H1 (cell line): ENCODE data around the gene ACBD6.

Experiments used
- BRCA1 ChIP-seq: IDR thresholded peaks from 2 replicates; pipeline ENCODE4 v1.6.1; 2012; ENCODE audit warnings: low read depth, low read length, improper control_type of control experiment
- CHD1 ChIP-seq: IDR thresholded peaks from 2 replicates; pipeline ENCODE4 v1.6.1; 2012; ENCODE audit warnings: low read depth, low read length, improper control_type of control experiment
- POLR2A ChIP-seq, 2 experiments: IDR thresholded peaks; 1 replicate in 1 of 2; 2 replicates in 1 of 2; pipeline ENCODE4 v1.6.1; 2011; ENCODE audit warnings: low read depth in 2 of 2, low read length in 2 of 2, mild to moderate bottlenecking in 2 of 2; ENCODE audit errors: control extremely low read depth in 1 of 2
- POLR2AphosphoS5 ChIP-seq: IDR thresholded peaks from 2 replicates; pipeline ENCODE4 v1.6.1; 2011; ENCODE audit warnings: low read depth, low read length
- SIN3A ChIP-seq, 2 experiments: IDR thresholded peaks in 1 of 2; conservative IDR thresholded peaks in 1 of 2; 2 replicates each; pipeline ENCODE4 v1.6.1; 2011 to 2012; ENCODE audit warnings: low read length in 2 of 2, improper control_type of control experiment in 1 of 2, low read depth in 1 of 2, mild to moderate bottlenecking in 1 of 2
- SUZ12 ChIP-seq: fragments of 200-600 bp; sonication (generic); IDR thresholded peaks from 2 replicates; pipeline ENCODE4 v1.6.1; 2012; ENCODE audit warnings: mild to moderate bottlenecking, inconsistent platforms, low read length, moderate library complexity, mixed read lengths
- TAF7 ChIP-seq: optimal IDR thresholded peaks from 2 replicates; pipeline ENCODE3; 2011; ENCODE audit warnings: low read depth, mild to moderate bottlenecking, inconsistent platforms, low read length, moderate library complexity, borderline replicate concordance
- TBP ChIP-seq: IDR thresholded peaks from 2 replicates; pipeline ENCODE4 v1.6.1; 2011; ENCODE audit warnings: low read depth, low read length, improper control_type of control experiment
- TF ChIP-seq, protein P1 (sequence below), 3 experiments: IDR thresholded peaks; 1 replicate in 2 of 3; 2 replicates in 1 of 3; pipeline versions ENCODE4 v1.5.1 to v1.6.1; 2011; ENCODE audit warnings: low read length in 3 of 3, mild to moderate bottlenecking in 3 of 3, inconsistent platforms in 2 of 3, low read depth in 1 of 3, moderate library complexity in 1 of 3; ENCODE audit not compliant: insufficient read depth in 1 of 3; ENCODE audit errors: control extremely low read depth in 1 of 3
- TF ChIP-seq, protein P2 (sequence below): IDR thresholded peaks from 2 replicates; pipeline ENCODE4 v1.6.1; 2012; ENCODE audit warnings: inconsistent platforms

DNA sequence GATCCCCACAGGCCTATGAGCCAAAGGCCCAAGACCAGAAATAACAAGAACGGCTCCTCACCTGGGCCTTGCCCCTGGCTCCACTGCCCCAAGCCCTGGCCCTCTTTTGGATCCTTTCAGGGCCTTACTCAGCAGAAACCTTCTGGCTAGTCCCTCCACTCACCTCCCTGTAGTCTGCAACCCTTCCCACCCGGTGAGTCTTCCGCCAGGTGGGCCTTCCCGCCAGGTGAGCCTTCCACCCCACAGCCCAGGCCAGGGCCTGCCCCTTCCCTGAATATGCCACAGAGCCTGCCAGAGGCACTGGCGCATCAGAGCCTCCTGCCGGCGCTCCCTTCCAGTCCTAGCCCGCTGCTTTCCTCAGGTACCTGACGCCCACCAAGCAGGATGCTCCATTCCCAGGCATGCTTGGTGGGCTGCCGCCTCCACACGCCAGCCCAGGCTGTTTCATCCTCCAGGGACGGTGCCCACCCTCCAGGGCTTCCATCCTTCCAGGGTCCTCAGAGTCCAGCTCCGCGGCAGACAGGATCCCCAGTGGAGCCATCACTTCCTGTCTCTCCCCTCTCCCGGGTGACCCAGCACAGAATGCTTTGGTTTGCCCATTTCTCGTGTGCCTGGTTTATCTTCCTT is 251.4 kb downstream of the ACBD6 start:
- TF ChIP-seq TBP = no peak
- no peak for TF ChIP-seq TAF7
- TF ChIP-seq, protein P1, sequence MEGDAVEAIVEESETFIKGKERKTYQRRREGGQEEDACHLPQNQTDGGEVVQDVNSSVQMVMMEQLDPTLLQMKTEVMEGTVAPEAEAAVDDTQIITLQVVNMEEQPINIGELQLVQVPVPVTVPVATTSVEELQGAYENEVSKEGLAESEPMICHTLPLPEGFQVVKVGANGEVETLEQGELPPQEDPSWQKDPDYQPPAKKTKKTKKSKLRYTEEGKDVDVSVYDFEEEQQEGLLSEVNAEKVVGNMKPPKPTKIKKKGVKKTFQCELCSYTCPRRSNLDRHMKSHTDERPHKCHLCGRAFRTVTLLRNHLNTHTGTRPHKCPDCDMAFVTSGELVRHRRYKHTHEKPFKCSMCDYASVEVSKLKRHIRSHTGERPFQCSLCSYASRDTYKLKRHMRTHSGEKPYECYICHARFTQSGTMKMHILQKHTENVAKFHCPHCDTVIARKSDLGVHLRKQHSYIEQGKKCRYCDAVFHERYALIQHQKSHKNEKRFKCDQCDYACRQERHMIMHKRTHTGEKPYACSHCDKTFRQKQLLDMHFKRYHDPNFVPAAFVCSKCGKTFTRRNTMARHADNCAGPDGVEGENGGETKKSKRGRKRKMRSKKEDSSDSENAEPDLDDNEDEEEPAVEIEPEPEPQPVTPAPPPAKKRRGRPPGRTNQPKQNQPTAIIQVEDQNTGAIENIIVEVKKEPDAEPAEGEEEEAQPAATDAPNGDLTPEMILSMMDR (IDR thresholded peaks at IDR 0.05; ENCODE audit: control extremely low read depth in 1 of 3, insufficient read depth in 1 of 3, low read depth in 1 of 3, low read length in 3 of 3) = no peak
- no peak for TF ChIP-seq SUZ12
- TF ChIP-seq POLR2A (IDR thresholded peaks at IDR 0.05; ENCODE audit: control extremely low read depth in 1 of 2, low read depth in 2 of 2, low read length in 2 of 2) = no peak
- no peak for TF ChIP-seq CHD1
- TF ChIP-seq, protein P2, sequence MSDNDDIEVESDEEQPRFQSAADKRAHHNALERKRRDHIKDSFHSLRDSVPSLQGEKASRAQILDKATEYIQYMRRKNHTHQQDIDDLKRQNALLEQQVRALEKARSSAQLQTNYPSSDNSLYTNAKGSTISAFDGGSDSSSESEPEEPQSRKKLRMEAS = no peak
- TF ChIP-seq SIN3A (conservative IDR thresholded peaks at IDR 0.05 in 1 of 2, IDR thresholded peaks at IDR 0.05 in 1 of 2; ENCODE audit: low read depth in 1 of 2, low read length in 2 of 2) = no peak
- no peak for TF ChIP-seq BRCA1
- TF ChIP-seq POLR2AphosphoS5 = no peak
